SK-N-SH (cell line): ENCODE data around the gene IL1R1. TPM values are rescaled to one million over a fixed set of nuclear protein-coding genes. Genes with fewer than 3 reads are reported as not detected.

Source experiments
- CTCF ChIA-PET: fragments of 300-600, 350-600 bp; formaldehyde crosslinking; extraction: SDS; loops from one replicate; lab custom pipeline; 2021; lab: Yijun Ruan, JAX
- POLR2A ChIA-PET: fragments of 350-600 bp; sonication (Branson Sonifier 250); formaldehyde crosslinking; extraction: SDS; loops from one replicate; lab custom pipeline; 2020; ENCODE audit warnings: antibody characterized with exemption, inconsistent platforms; lab: Yijun Ruan, JAX
- DNase-seq: peaks from one replicate; pipeline ENCODE4 v3.0.0; 2012
- H2AFZ ChIP-seq: fragments of 200-600 bp; sonication (generic); 2 replicates; pipeline ENCODE4 v1.8.1; 2016; ENCODE audit warnings: antibody characterized with exemption, mild to moderate bottlenecking, low read depth
- H3F3A ChIP-seq: fragments of 200-600 bp; sonication (generic); replicated peaks from 2 replicates; pipeline ENCODE3; 2016; ENCODE audit warnings: antibody characterized with exemption, mild to moderate bottlenecking; ENCODE audit not compliant: insufficient read depth
- H3K27ac ChIP-seq, 2 experiments: fragments of 200-500 bp in 1 of 2; fragments of 200-600 bp in 1 of 2; sonication (Bioruptor generic) in 1 of 2; sonication (generic), shearing (Covaris generic) in 1 of 2; 2 replicates each; pipeline versions ENCODE4 v1.5.1 to v1.6.1; 2014 to 2016; ENCODE audit warnings: low read depth in 2 of 2, inconsistent platforms in 1 of 2, low read length in 1 of 2, mild to moderate bottlenecking in 1 of 2, mixed read lengths in 1 of 2
- H3K27me3 ChIP-seq: fragments of 200-600 bp; sonication (generic), shearing (Covaris generic); 2 replicates; pipeline ENCODE4 v1.6.1; 2016; ENCODE audit warnings: mixed run types; ENCODE audit not compliant: insufficient read depth
- H3K36me3 ChIP-seq, 2 experiments: fragments of 200-500 bp in 1 of 2; fragments of 200-600 bp in 1 of 2; sonication (Bioruptor generic) in 1 of 2; sonication (generic) in 1 of 2; replicated peaks in 1 of 2; 2 replicates each; pipeline versions ENCODE3 to v1.5.1; 2014 to 2016; ENCODE audit warnings: low read length in 1 of 2, mild to moderate bottlenecking in 1 of 2; ENCODE audit not compliant: insufficient read depth in 2 of 2, control insufficient read depth in 1 of 2
- H3K4me1 ChIP-seq, 2 experiments: fragments of 200-500 bp in 1 of 2; fragments of 200-600 bp in 1 of 2; sonication (Bioruptor generic) in 1 of 2; sonication (generic), shearing (Covaris generic) in 1 of 2; 2 replicates each; pipeline versions ENCODE4 v1.5.1 to v1.6.1; 2014 to 2016; ENCODE audit warnings: low read depth in 1 of 2, low read length in 1 of 2, mixed run types in 1 of 2; ENCODE audit not compliant: insufficient read depth in 2 of 2, control insufficient read depth in 1 of 2
- H3K4me2 ChIP-seq: fragments of 200-600 bp; sonication (generic), shearing (Covaris generic); 2 replicates; pipeline ENCODE4 v1.6.1; 2017; ENCODE audit warnings: mixed run types
- H3K4me3 ChIP-seq, 2 experiments: fragments of 200-500 bp in 1 of 2; fragments of 200-600 bp in 1 of 2; sonication (Bioruptor generic) in 1 of 2; sonication (generic), shearing (Covaris generic) in 1 of 2; 2 replicates each; pipeline versions ENCODE4 v1.5.1 to v1.8.1; 2014 to 2016; ENCODE audit warnings: low read depth in 2 of 2, inconsistent platforms in 1 of 2, low read length in 1 of 2, mild to moderate bottlenecking in 1 of 2, mixed read lengths in 1 of 2, moderate library complexity in 1 of 2
- H3K79me2 ChIP-seq: fragments of 200-600 bp; sonication (generic); 2 replicates; pipeline ENCODE4 v1.8.1; 2017; ENCODE audit warnings: mild to moderate bottlenecking; ENCODE audit not compliant: insufficient read depth
- H3K9ac ChIP-seq: fragments of 200-600 bp; sonication (generic); 2 replicates; pipeline ENCODE4 v1.6.1; 2017; ENCODE audit warnings: mixed run types
- H3K9me2 ChIP-seq: fragments of 200-600 bp; sonication (generic); 2 replicates; pipeline ENCODE4 v1.6.1; 2017; ENCODE audit warnings: mixed run types
- H3K9me3 ChIP-seq: fragments of 200-600 bp; sonication (generic); 2 replicates; pipeline ENCODE4 v1.6.1; 2017; ENCODE audit warnings: mixed run types, mild to moderate bottlenecking, moderate library complexity
- H4K20me1 ChIP-seq: fragments of 200-600 bp; sonication (generic); 2 replicates; pipeline ENCODE4 v1.6.1; 2017; ENCODE audit warnings: mild to moderate bottlenecking, mixed run types; ENCODE audit not compliant: insufficient read depth
- CTCF ChIP-seq: fragments of 200-600 bp; sonication (generic); IDR thresholded peaks from 2 replicates; pipeline ENCODE4 v1.6.1; 2017; ENCODE audit warnings: antibody characterized with exemption, mild to moderate bottlenecking, moderate library complexity
- ELF1 ChIP-seq: IDR thresholded peaks from 2 replicates; pipeline ENCODE4 v1.4.0; 2012
- EZH2phosphoT487 ChIP-seq: fragments of 200-600 bp; sonication (generic); IDR thresholded peaks from 2 replicates; pipeline ENCODE4 v1.6.1; 2017; ENCODE audit warnings: low read depth, mixed run types, mild to moderate bottlenecking, antibody characterized with exemption, moderate library complexity, borderline replicate concordance
- FOXM1 ChIP-seq: IDR thresholded peaks from 2 replicates; pipeline ENCODE4 v1.4.0; 2012; ENCODE audit warnings: low read depth, mild to moderate bottlenecking
- GABPA ChIP-seq: IDR thresholded peaks from 2 replicates; pipeline ENCODE4 v1.4.0; 2012; ENCODE audit warnings: low read depth, mild to moderate bottlenecking
- GATA2 ChIP-seq: sonication (generic); formaldehyde crosslinking; IDR thresholded peaks from 2 replicates; pipeline ENCODE4 v1.5.0; 2020; ENCODE audit warnings: mild to moderate bottlenecking, missing genetic modification reagents
- MXI1 ChIP-seq: IDR thresholded peaks from 2 replicates; pipeline ENCODE4 v1.6.1; 2012; ENCODE audit warnings: mild to moderate bottlenecking, low read depth, low read length, improper control_type of control experiment
- NFIC ChIP-seq: IDR thresholded peaks from 2 replicates; pipeline ENCODE4 v1.4.0; 2012; ENCODE audit warnings: borderline replicate concordance
- NRF1 ChIP-seq: IDR thresholded peaks from 2 replicates; pipeline ENCODE4 v1.6.1; 2012; ENCODE audit warnings: low read depth, mild to moderate bottlenecking, low read length
- PBX3 ChIP-seq: IDR thresholded peaks from 2 replicates; pipeline ENCODE4; 2012
- RCOR1 ChIP-seq: fragments of 150-350 bp; IDR thresholded peaks from 2 replicates; pipeline ENCODE4 v1.6.1; 2017; ENCODE audit warnings: antibody characterized with exemption, low read length
- REST ChIP-seq: IDR thresholded peaks from 2 replicates; pipeline ENCODE4 v1.6.1; 2012; ENCODE audit warnings: mild to moderate bottlenecking, low read depth, low read length, moderate library complexity
- RFX5 ChIP-seq: IDR thresholded peaks from 2 replicates; pipeline ENCODE4 v1.6.1; 2012; ENCODE audit warnings: mild to moderate bottlenecking, improper control_type of control experiment, low read length
- RXRA ChIP-seq: IDR thresholded peaks from 2 replicates; pipeline ENCODE4 v1.4.0; 2012; ENCODE audit warnings: low read depth, mild to moderate bottlenecking, borderline replicate concordance
- TAF1 ChIP-seq: IDR thresholded peaks from 2 replicates; pipeline ENCODE4 v1.6.1; 2012; ENCODE audit warnings: low read depth, mild to moderate bottlenecking, low read length, moderate library complexity, borderline replicate concordance
- USF2 ChIP-seq: fragments of 150-350 bp; IDR thresholded peaks from 2 replicates; pipeline ENCODE4 v1.6.1; 2017; ENCODE audit warnings: antibody characterized with exemption, low read length, low read depth, borderline replicate concordance
- YY1 ChIP-seq: IDR thresholded peaks from 2 replicates; pipeline ENCODE4 v1.4.0; 2012; ENCODE audit warnings: low read depth, mild to moderate bottlenecking
- WGBS: methylation state at CpG from one replicate; pipeline ENCODE4 v1.1.6; 2017; ENCODE audit warnings: low lambda C conversion rate; 5-methylcytosine and 5-hydroxymethylcytosine counted together
- polyA plus RNA-seq, 3 experiments: library from polyadenylated mRNA; depleted of rRNA; stranded (reverse); fragments of >200 nt; gene quantifications; 2 replicates each; pipeline ENCODE4 v1.2.3, GENCODE V29; 2012

IL1R1 gene
- polyA plus RNA-seq, 1 of the 3 experiments (the other 2 are of a cell fraction), result 13.3 TPM

- ChIA-PET POLR2A (no interaction called here), CTCF (interaction anchor here (1.2 kb wide), 1 partner anchor 123 kb away, joined by 4 read pairs; no protein-coding TSS in a partner anchor)
- H2AFZ ChIP-seq, result no peak overlapping the region
- DNase-seq, result no peak
- 57% methylated on average over 10 of the region's 10 CpGs for WGBS
- no peaks in the 10 kb centered on the region for H4K20me1 ChIP-seq
- H3K4me3 ChIP-seq, result peak overlapping the region; percentile 58 to 72; a peak in 3 of 4 replicates
- H3K9me3 ChIP-seq, result no peaks in the 10 kb centered on the region
- H3K9ac ChIP-seq, result peak overlapping the region; percentile 69
- peaks cover 6% of the 10 kb centered on the region; the same call in 1 of the 2 replicates for H3K79me2 ChIP-seq
- H3K36me3 ChIP-seq, result peaks cover 0 to 10% of the 10 kb centered on the region in 2 experiments
- H3K4me1 ChIP-seq, result peaks cover 0 to 15% of the 10 kb centered on the region in 2 experiments; a peak in 2 of 4 replicates
- H3F3A ChIP-seq, result no peaks in the 10 kb centered on the region
- H3K27ac ChIP-seq, result peak overlapping the region in 1 of 2 experiments; percentile 55; a peak in 1 of 4 replicates
- TF ChIP-seq REST, result no peak
- TF ChIP-seq FOXM1, result no peak
- no peak for TF ChIP-seq ELF1
- TF ChIP-seq GATA2, result no peak
- TF ChIP-seq NFIC, result no peak
- TF ChIP-seq YY1, result no peak
- TF ChIP-seq CTCF, result no peak
- no peak for TF ChIP-seq RCOR1
- TF ChIP-seq USF2, result no peak
- no peak for TF ChIP-seq RFX5
- no peak for TF ChIP-seq PBX3
- no peak for TF ChIP-seq GABPA
- TF ChIP-seq RXRA, result no peak
- TF ChIP-seq TAF1, result no peak
- TF ChIP-seq NRF1, result no peak
- TF ChIP-seq MXI1, result no peak
- no peak for TF ChIP-seq EZH2phosphoT487
- peak overlapping the region; percentile 82 for H3K4me2 ChIP-seq
- no peaks in the 10 kb centered on the region for H3K9me2 ChIP-seq
- no peaks in the 10 kb centered on the region for H3K27me3 ChIP-seq
These were observed 972 bp downstream of the IL1R1 start for GRCh38 chr2:102143450-102143985.
